LNCaP clone FGC (cell line): ENCODE measurements around the gene LRRC51.

Source experiments
- DNase-seq: peaks from one replicate; pipeline ENCODE4 v3.0.0-alpha.2; 2011; ENCODE audit warnings: low read depth
- H3K4me3 ChIP-seq: 2 replicates; pipeline ENCODE4 v1.5.1; 2011; ENCODE audit warnings: mild to moderate bottlenecking, low read depth, low read length, control low read depth
- CTCF ChIP-seq: IDR thresholded peaks from 2 replicates; pipeline ENCODE4 v1.5.1; 2012; ENCODE audit warnings: mild to moderate bottlenecking; ENCODE audit not compliant: control insufficient read depth, insufficient read depth; ENCODE audit errors: extremely low read depth

LRRC51 gene

DNA sequence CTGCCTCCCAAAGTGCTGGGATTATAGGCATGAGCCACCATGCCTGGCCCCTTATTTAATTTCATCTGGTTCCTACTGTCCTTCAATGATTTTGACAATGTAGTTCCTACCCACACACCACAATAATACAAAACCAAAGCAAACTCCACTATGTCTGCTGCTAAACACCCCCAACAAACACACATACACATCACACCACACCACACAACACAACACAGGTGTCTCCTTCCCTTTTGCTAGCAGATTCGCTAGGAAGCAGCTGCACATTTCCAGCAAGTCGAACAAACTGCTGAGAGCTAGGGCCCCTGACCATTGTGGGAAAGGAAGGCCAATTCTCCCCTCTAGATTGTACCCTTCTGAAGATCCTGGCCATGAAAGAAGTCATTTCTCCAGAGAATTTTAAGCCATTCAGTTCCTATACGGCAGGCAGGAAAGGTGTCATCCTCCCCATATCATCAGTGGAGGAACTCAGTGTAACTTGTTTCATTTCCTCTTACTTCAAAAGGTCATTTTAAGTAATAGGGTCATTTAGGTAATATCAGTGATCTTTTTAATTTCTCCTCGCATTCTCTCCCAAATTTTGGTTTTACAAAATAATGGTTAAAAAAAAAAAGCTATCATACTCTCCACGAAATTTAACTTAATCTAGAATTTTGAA, 18.8 kb upstream of the LRRC51 start:
- H3K4me3 ChIP-seq, result no peak overlapping the region
- TF ChIP-seq CTCF, result no peak
- DNase-seq, result no peak

DNA sequence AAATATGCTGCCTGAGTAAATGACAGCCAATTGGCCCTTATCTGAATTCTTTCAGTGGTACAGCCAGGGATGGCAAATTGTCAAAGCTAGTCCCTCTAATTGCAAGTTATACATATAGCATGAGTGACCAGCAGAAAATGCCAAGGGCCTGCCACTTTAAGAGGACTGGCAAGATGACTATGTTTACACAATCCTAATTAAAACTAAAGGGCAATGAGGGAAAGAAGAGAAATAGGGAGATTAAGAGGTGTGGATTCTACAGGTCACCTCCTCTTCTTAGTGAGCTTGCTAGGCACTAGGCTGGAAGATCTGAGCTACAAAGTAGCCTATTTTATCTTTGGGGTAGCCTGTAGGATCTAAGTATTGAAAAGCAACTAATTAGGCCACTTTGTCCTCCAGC, 13.8 kb upstream of the LRRC51 start:
- H3K4me3 ChIP-seq, result peak overlapping the region; percentile 28
- DNase-seq, result no peak
- no peak for TF ChIP-seq CTCF

DNA sequence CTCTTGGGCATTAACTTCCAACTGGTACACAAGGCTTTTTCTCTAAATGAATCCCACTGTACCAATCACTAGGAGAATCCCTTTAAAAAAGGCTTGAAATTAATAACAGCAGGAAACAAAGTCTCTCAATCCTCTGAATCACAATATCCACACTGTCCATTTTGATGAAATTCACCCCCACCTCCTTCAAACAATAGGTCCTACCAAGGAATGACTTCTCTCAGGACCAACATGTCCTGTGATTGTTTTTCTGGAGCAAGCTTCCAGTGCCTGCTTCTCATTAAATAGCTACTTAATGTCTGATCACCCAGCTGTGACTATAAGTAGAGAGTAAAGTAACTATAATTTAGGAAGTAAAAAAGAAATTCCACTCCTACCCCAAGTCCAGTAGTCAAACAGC, 13.4 kb upstream of the LRRC51 start:
- DNase-seq, result no peak
- no peak for TF ChIP-seq CTCF
- H3K4me3 ChIP-seq, result peak overlapping the region; percentile 28

DNA sequence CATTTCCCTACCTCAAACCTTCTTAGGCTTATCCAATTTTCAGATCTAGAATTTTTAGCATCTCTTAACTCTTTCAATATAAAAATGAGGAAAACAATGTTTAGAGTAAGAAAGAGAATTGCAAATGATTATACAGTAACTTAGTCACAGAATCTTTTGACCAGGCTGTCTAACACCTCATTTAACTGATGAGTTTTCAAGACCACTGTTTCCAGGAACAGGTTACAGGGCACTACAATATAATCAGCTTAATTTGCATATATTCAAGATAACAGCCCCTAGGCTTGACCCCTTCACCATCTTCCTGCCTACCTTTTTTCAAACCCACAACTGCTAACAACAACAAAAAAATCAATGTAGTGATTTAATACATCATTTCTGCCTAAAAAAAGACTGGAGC, 13.0 kb upstream of the LRRC51 start:
- DNase-seq, result no peak
- no peak overlapping the region for H3K4me3 ChIP-seq
- no peak for TF ChIP-seq CTCF

- peak overlapping the region; percentile 44 for H3K4me3 ChIP-seq
- no peak for DNase-seq
- TF ChIP-seq CTCF, result no peak
Measured at GRCh38 chr11:72069200-72069599, 11.4 kb upstream of the LRRC51 start.

DNA sequence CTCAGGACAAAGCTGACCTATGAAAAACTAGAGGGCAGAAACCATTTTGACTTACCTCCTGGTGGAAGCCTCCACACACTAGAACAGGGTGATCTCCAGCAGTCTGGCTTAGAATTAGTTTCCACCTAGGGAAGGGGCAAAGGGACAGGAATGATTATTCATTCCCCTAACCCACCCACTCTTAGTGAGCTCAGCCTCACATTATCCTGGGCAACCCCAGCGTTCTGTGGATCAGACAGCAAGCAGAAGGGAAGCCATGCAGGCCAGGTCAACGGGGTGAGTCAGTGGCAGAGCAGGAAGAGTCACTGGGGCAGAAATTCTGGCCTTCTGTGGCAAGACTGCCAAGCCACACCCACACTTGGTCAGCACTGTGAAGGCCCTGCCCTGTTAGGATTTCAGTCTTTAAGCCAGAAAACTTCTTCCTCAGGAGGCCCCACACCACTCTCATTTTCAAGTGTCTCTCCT, 10.8 kb upstream of the LRRC51 start:
- DNase-seq, result peak; percentile 82
- no peak for TF ChIP-seq CTCF
- H3K4me3 ChIP-seq, result peak overlapping the region; percentile 44

DNA sequence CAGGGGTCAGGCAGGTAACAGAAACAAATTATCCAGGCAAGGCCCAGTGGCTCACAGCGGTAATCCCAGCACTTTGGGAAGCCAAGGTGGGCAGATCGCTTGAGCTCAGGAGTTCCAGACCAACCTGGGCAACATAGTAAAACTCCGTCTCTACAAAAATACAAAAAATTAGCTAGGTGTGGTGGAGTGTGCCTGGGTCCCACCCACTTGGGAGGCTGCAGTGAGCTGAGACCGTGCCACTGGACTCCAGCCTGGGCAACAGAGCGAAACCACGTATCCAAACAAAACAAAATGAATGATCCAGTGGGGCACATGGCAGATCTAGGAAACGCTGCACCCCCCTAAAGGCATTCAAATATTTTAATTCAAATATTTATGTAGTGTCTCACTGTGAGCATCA, 10.2 kb upstream of the LRRC51 start:
- no peak for TF ChIP-seq CTCF
- DNase-seq, result no peak
- H3K4me3 ChIP-seq, result 0 out of 2 replicates have a peak overlapping the region, but pooled peaks have one; percentile 24
